Activated CD4-positive, alpha-beta T cell treated with anti-CD3 and anti-CD28 coated beads, Interleukin-2, Interleukin-4, amounts not matched to agents 100 ng/mL and 50 ng/mL, durations not matched to agents 16 hours and 8 hours (primary cell): ENCODE results near the gene CATSPERZ.
"Not testable (repeated sequence)": the region's sequence is repeated elsewhere in the genome, so short reads cannot be mapped to it uniquely, and the experiment has no call there.

Experiments
- DNase-seq: peaks from one replicate; pipeline ENCODE4 v3.0.0-alpha.2; 2020; ENCODE audit warnings: low spot score

Gene CATSPERZ

GRCh38 chr11:64304316-64305072 lies 4.3 kb downstream of the CATSPERZ start:
- peak; percentile 95 for DNase-seq

- peak; percentile 100 for DNase-seq
These were observed 5.0 kb downstream of the CATSPERZ start, which contains the start of gene ESRRA for GRCh38 chr11:64305075-64305690. TSS of gene ESRRA (plus strand) at chr11:64305524. CDS start at chr11:64307180, 1,656 bp downstream.

GRCh38 chr11:64305691-64306562 lies 5.8 kb downstream of the CATSPERZ start:
- peak; percentile 79 for DNase-seq

GRCh38 chr11:64306563-64306875 lies 6.4 kb downstream of the CATSPERZ start:
- DNase-seq: no peak

- DNase-seq: no peak
These were observed 6.9 kb downstream of the CATSPERZ start for GRCh38 chr11:64306876-64307622.

- DNase-seq: not testable (repeated sequence)
These were observed 7.6 kb downstream of the CATSPERZ start for GRCh38 chr11:64307795-64308194.

GRCh38 chr11:64312947-64313346 lies 12.8 kb downstream of the CATSPERZ start:
- DNase-seq: no peak

GRCh38 chr11:64313491-64314145 lies 13.5 kb downstream of the CATSPERZ start:
- DNase-seq: no peak

- DNase-seq: no peak
These were observed 14.1 kb downstream of the CATSPERZ start for GRCh38 chr11:64314146-64314804.

- DNase-seq: no peak
These were observed 14.8 kb downstream of the CATSPERZ start for GRCh38 chr11:64314805-64315561.

GRCh38 chr11:64315667-64316526 lies 15.7 kb downstream of the CATSPERZ start:
- DNase-seq: not testable (repeated sequence)

GRCh38 chr11:64316672-64317324 lies 16.6 kb downstream of the CATSPERZ start:
- DNase-seq: peak; percentile 70

- peak; percentile 99 for DNase-seq
These were observed 17.3 kb downstream of the CATSPERZ start, which contains the start of gene TRMT112 for GRCh38 chr11:64317325-64317960. TSS of gene TRMT112 (minus strand) at chr11:64317559. CDS start at chr11:64317526, 33 bp downstream.

GRCh38 chr11:64317961-64318765 lies 18.0 kb downstream of the CATSPERZ start, which contains the start of gene PRDX5:
TSS of gene PRDX5 (plus strand) at chr11:64318121. CDS start at chr11:64318216, 95 bp downstream.
- peak; percentile 97 for DNase-seq

- DNase-seq: no peak
These were observed 18.9 kb downstream of the CATSPERZ start for GRCh38 chr11:64318766-64319761.

GRCh38 chr11:64320556-64320955 lies 20.4 kb downstream of the CATSPERZ start:
- DNase-seq: no peak
